Glomerular visceral epithelial cell (primary cell): ENCODE measurements around the gene APBA2.

Source experiments
- DNase-seq: peaks from one replicate; pipeline ENCODE4 v3.0.0-alpha.2; 2016; ENCODE audit errors: extremely low spot score

APBA2 gene

GRCh38 chr15:28935316-28935715 is 49.5 kb downstream of the APBA2 start:
- DNase-seq = no peak

- DNase-seq = no peak
These were observed 50.3 kb downstream of the APBA2 start for GRCh38 chr15:28936081-28936480.

- no peak for DNase-seq
These were observed 50.7 kb downstream of the APBA2 start for GRCh38 chr15:28936481-28936881.

- DNase-seq = no peak
These were observed 51.5 kb downstream of the APBA2 start for GRCh38 chr15:28937271-28937670.

- DNase-seq = no peak
These were observed 56.3 kb downstream of the APBA2 start for GRCh38 chr15:28942046-28942445.

- DNase-seq = no peak
These were observed 56.8 kb downstream of the APBA2 start for GRCh38 chr15:28942571-28942970.

GRCh38 chr15:28943146-28943545 is 57.4 kb downstream of the APBA2 start:
- DNase-seq = no peak

GRCh38 chr15:28943611-28944230 is 57.9 kb downstream of the APBA2 start:
- DNase-seq = no peak

- no peak for DNase-seq
These were observed 58.5 kb downstream of the APBA2 start for GRCh38 chr15:28944286-28944685.

- no peak for DNase-seq
These were observed 59.0 kb downstream of the APBA2 start for GRCh38 chr15:28944696-28945300.

GRCh38 chr15:28945626-28946230 is 60.0 kb downstream of the APBA2 start:
- no peak for DNase-seq

- DNase-seq = no peak
These were observed 61.0 kb downstream of the APBA2 start for GRCh38 chr15:28946803-28947202.

GRCh38 chr15:28947221-28947674 is 61.5 kb downstream of the APBA2 start:
- DNase-seq = no peak

GRCh38 chr15:28948036-28948435 is 62.3 kb downstream of the APBA2 start:
- no peak for DNase-seq

GRCh38 chr15:28950916-28951315 is 65.1 kb downstream of the APBA2 start:
- DNase-seq = no peak

GRCh38 chr15:28952666-28953491 is 67.1 kb downstream of the APBA2 start:
- no peak for DNase-seq

- DNase-seq = no peak
These were observed 67.9 kb downstream of the APBA2 start for GRCh38 chr15:28953573-28954195.

- DNase-seq = no peak
These were observed 68.8 kb downstream of the APBA2 start for GRCh38 chr15:28954466-28955159.

GRCh38 chr15:28955160-28955992 is 69.6 kb downstream of the APBA2 start:
- peak; percentile 79 for DNase-seq

- peak; percentile 86 for DNase-seq
These were observed 70.2 kb downstream of the APBA2 start for GRCh38 chr15:28955993-28956421.
